ENCODE measurements around the gene NR2F1. TPM values are rescaled to one million over a fixed set of nuclear protein-coding genes. Genes with fewer than 3 reads are reported as not detected.
A peak's percentile ranks its signal among the peaks of the same experiment; 100 is the strongest.

The NR2F1 gene
- total RNA-seq, 1 experiment from 2014 or later: 51.2 TPM

GRCh38 chr5:93590493-93590892 is 7.5 kb downstream of the NR2F1 start:
- H3K9me2 ChIP-seq (ENCODE audit: insufficient read depth): no peaks in the 10 kb centered on the region
- no peak for ATAC-seq
- H3K27ac ChIP-seq (ENCODE audit: low read depth, low read length): peak overlapping the region; percentile 29; the same call in 1 of the 2 replicates
- no peaks in the 10 kb centered on the region for H3K27me3 ChIP-seq (ENCODE audit: insufficient read depth, low read length)
- H2AFZ ChIP-seq (ENCODE audit: low read depth, low read length, poor library complexity, severe bottlenecking): no peak overlapping the region
- H3K4me2 ChIP-seq (ENCODE audit: low read length): no peak overlapping the region
- POLR2A ChIA-PET: interaction anchor here (1.5 to 2.1 kb wide), 2 partner anchors 8 to 210 kb away, joined by 6 to 11 read pairs; partner anchors contain the start of gene NR2F1
- H4K20me1 ChIP-seq (ENCODE audit: insufficient read depth): no peaks in the 10 kb centered on the region
- no peak for DNase-seq (ENCODE audit: low read depth, low spot score)
- H3K9me3 ChIP-seq (ENCODE audit: control insufficient read depth in 1 of 2, insufficient read depth in 1 of 2, low read depth in 1 of 2, low read length in 2 of 2): no peaks in the 10 kb centered on the region
- H3K4me1 ChIP-seq (ENCODE audit: control insufficient read depth in 1 of 2, insufficient read depth in 2 of 2, low read length in 2 of 2): peaks cover 9 to 21% of the 10 kb centered on the region in 2 experiments
- peaks cover 0 to 60% of the 10 kb centered on the region in 2 experiments; a peak in 2 of 4 replicates for H3K36me3 ChIP-seq (ENCODE audit: control insufficient read depth in 1 of 2, insufficient read depth in 2 of 2, low read length in 2 of 2)
- TF ChIP-seq FOSL1 (IDR thresholded peaks at IDR 0.05; ENCODE audit: low read depth) (no peak), ZBTB33 (IDR thresholded peaks at IDR 0.05; ENCODE audit: extremely low read depth, insufficient replicate concordance, low read length) (no peak), EGR1 (IDR thresholded peaks at IDR 0.05; ENCODE audit: low read depth) (no peak), CTCF (IDR thresholded peaks at IDR 0.05 in 2 of 3, conservative IDR thresholded peaks at IDR 0.05 in 1 of 3; ENCODE audit: borderline replicate concordance in 1 of 3, insufficient read depth in 1 of 3, low read depth in 2 of 3, low read length in 2 of 3) (no peak), EZH2 (IDR thresholded peaks at IDR 0.05) (no peak), POLR2A (IDR thresholded peaks at IDR 0.05; ENCODE audit: borderline replicate concordance, extremely low read depth, insufficient read depth, insufficient read length) (no peak), TCF7L2 (IDR thresholded peaks at IDR 0.05; ENCODE audit: borderline replicate concordance, extremely low read depth, insufficient read depth, insufficient read length) (no peak), YY1 (IDR thresholded peaks at IDR 0.05; ENCODE audit: extremely low read depth, insufficient replicate concordance, low read depth, low read length) (no peak), MAX (IDR thresholded peaks at IDR 0.05) (no peak), ELF1 (IDR thresholded peaks at IDR 0.05; ENCODE audit: borderline replicate concordance, low read depth) (no peak), CEBPB (IDR thresholded peaks at IDR 0.05; ENCODE audit: low read depth) (no peak), ATF3 (IDR thresholded peaks at IDR 0.05) (no peak), REST (IDR thresholded peaks at IDR 0.05; ENCODE audit: low read depth) (no peak), POLR2AphosphoS5 (IDR thresholded peaks at IDR 0.05; ENCODE audit: low read depth, low read length) (no peak), JUND (IDR thresholded peaks at IDR 0.05) (no peak)
- RAD21 ChIA-PET (ENCODE audit: low non-redundant PET in 1 of 2, low total read pairs in 2 of 2, uncharacterized antibody in 2 of 2, unreplicated experiment in 2 of 2): no interaction called here
- CTCF ChIA-PET: no interaction called here
- peaks cover 24% of the 10 kb centered on the region for H3K79me2 ChIP-seq (ENCODE audit: insufficient read depth, low read length)
- BruUV-seq (replicated peaks): no TSS peak
- intact Hi-C loops (cut with micrococcal nuclease): no loop called here
- no peak overlapping the region for H3K9ac ChIP-seq (ENCODE audit: low read length)
- no peak overlapping the region for H3K4me3 ChIP-seq (replicated peaks in 1 of 2; ENCODE audit: low read depth in 1 of 2, low read length in 2 of 2)

Measured in HCT116 (cell line).